GM12872 (cell line): ENCODE measurements around the gene THBS4.

ENCODE experiments used
- TF ChIP-seq, protein P1 (sequence below): IDR thresholded peaks from 3 replicates; pipeline ENCODE4 v1.5.1; 2011; ENCODE audit warnings: low read depth, mild to moderate bottlenecking, low read length, moderate library complexity; ENCODE audit not compliant: insufficient read depth

The THBS4 gene

DNA sequence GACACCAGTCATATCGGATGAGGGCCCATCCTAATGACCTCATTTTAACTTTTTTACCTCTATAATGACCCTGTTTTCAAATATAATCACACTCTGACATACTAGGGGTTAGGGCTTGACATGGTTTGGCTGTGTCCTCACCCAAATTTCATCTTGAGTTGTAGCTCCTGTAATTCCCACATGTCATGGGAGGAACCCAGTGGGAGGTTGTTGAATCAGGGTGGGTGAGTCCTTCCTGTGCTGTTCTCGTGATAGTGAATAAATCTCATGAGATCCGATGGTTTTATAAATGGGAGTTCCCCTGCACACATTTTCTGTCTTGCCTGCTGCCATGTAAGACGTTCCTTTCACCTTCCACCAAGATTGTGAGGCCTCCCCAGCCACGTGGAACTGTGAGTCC lies 71.8 kb downstream of the THBS4 start:
- TF ChIP-seq, protein P1, sequence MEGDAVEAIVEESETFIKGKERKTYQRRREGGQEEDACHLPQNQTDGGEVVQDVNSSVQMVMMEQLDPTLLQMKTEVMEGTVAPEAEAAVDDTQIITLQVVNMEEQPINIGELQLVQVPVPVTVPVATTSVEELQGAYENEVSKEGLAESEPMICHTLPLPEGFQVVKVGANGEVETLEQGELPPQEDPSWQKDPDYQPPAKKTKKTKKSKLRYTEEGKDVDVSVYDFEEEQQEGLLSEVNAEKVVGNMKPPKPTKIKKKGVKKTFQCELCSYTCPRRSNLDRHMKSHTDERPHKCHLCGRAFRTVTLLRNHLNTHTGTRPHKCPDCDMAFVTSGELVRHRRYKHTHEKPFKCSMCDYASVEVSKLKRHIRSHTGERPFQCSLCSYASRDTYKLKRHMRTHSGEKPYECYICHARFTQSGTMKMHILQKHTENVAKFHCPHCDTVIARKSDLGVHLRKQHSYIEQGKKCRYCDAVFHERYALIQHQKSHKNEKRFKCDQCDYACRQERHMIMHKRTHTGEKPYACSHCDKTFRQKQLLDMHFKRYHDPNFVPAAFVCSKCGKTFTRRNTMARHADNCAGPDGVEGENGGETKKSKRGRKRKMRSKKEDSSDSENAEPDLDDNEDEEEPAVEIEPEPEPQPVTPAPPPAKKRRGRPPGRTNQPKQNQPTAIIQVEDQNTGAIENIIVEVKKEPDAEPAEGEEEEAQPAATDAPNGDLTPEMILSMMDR = no peak

DNA sequence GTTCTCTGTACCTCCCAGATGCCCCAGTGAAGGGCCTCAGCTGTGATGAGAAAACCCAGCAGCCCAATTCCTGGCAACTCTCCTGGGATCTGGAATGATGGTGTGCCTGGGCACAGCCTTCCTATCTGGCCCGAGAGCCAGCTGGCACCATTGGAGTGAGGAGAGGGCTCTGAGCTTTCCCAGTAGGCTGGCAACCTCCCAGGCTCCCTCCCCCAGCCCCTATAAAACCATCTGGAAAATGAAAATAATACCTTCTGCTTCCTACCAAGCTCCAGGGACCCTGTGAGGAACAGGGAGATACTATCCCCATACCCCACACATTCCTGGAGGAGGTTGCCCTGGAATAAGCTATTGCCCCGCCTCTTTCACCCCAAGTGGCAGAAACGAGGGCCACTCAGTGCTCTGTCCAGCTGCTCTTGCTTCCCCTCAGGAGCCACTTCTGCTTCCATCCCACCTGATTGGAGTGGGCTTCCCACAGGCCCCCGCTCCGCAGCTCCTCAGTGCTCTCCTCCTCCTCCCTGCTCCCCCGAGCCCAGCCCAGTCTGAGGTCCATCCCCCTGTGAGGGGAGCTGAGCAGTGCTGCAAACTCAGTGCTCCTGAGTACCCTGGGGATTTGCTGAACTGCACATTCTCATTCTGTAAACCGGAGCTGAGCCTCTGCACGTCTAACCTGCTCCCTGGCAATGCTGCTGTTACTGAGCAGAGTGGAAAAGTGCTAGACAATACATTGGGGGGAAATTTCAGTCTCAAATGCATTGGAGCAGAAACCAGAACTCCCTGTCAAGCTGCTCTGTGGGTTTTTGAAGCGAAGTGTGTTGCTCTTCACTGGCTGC lies 74.7 kb downstream of the THBS4 start:
- TF ChIP-seq, protein P1 = no peak

GRCh38 chr5:80114860-80115259 lies 79.7 kb downstream of the THBS4 start:
- TF ChIP-seq, protein P1 = no peak

GRCh38 chr5:80116000-80116399 lies 80.9 kb downstream of the THBS4 start:
- TF ChIP-seq, protein P1 = no peak

- TF ChIP-seq, protein P1 = no peak
Observed at GRCh38 chr5:80116465-80116864, 81.3 kb downstream of the THBS4 start.

DNA sequence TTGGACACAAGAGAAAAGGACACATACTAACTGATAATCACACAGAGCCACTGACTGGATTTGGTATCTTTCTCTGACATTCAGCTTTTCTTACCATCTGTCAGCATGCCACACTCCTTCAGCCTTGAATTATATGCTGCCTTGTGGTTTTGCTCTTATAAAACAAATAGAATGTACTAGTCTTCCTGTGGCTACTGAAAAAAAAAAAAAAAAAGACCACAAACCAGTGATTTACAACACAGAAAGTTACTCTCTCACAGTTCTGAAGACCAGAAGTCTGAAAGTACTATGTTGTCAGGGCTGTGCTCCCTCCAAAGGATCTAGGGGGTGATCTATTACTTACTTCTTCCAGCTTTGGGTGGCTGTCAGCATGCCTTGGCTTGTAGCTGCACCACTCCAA lies 82.3 kb downstream of the THBS4 start:
- TF ChIP-seq, protein P1 = no peak

DNA sequence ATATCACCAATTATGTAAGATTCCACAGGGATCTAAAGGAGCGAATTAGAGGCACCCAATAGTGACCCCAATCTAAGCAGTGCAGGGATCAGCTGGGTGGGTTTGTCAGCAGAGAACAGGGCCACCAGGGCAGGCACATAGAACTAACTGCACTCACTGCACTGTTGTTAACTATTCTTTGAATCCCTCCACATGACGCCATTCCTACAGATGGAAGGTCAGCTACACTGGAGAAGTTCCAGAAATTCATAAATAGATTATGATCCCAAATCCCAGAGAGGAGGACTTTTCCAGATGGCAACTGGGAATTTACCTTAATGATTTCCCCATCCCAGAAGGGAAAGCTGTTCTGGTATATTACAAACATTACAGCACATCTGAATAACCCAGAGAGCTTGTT lies 84.2 kb downstream of the THBS4 start:
- TF ChIP-seq, protein P1 = no peak
